Liver (tissue), 9 donors: ENCODE data around the gene PARD3. TPM values are rescaled to one million over a fixed set of nuclear protein-coding genes. Genes with fewer than 3 reads are reported as not detected.
A peak's percentile ranks its signal among the peaks of the same experiment; 100 is the strongest.

Experiments used
- DNase-seq: peaks from one replicate; pipeline ENCODE4 v3.0.0-alpha.2; 2017; ENCODE audit warnings: low spot score
- H3K27ac ChIP-seq, 2 donors: one replicate each; pipeline ENCODE4 v1.7.0; 2013; ENCODE audit warnings: inconsistent platforms in 2 of 2, low read length in 2 of 2, control low read depth in 1 of 2, low read depth in 1 of 2, mild to moderate bottlenecking in 1 of 2
- H3K27me3 ChIP-seq, 4 donors: one replicate each; pipeline versions ENCODE4 v1.6.1 to v1.7.0; 2013; ENCODE audit warnings: low read length in 3 of 4, inconsistent platforms in 1 of 4, mild to moderate bottlenecking in 1 of 4, moderate library complexity in 1 of 4; ENCODE audit not compliant: control insufficient read depth in 4 of 4, insufficient read depth in 4 of 4
- H3K36me3 ChIP-seq, 4 donors: one replicate each; pipeline versions ENCODE4 v1.6.1 to v1.7.0; 2013; ENCODE audit warnings: low read length in 3 of 4, mild to moderate bottlenecking in 3 of 4, low read depth in 1 of 4, moderate library complexity in 1 of 4; ENCODE audit not compliant: control insufficient read depth in 4 of 4, insufficient read depth in 3 of 4
- H3K4me1 ChIP-seq, 4 donors: one replicate each; pipeline versions ENCODE4 v1.6.1 to v1.7.0; 2013; ENCODE audit warnings: low read length in 3 of 4, mild to moderate bottlenecking in 3 of 4, moderate library complexity in 1 of 4; ENCODE audit not compliant: control insufficient read depth in 4 of 4, insufficient read depth in 4 of 4
- H3K4me3 ChIP-seq, 3 donors: one replicate each; pipeline versions ENCODE4 v1.6.1 to v1.7.0; 2013; ENCODE audit warnings: low read length in 3 of 3, control low read depth in 1 of 3, low read depth in 1 of 3, mild to moderate bottlenecking in 1 of 3
- H3K9ac ChIP-seq, 2 donors: one replicate each; pipeline ENCODE4 v1.7.0; 2013; ENCODE audit warnings: low read length in 2 of 2, mild to moderate bottlenecking in 2 of 2, moderate library complexity in 2 of 2, control low read depth in 1 of 2, low read depth in 1 of 2
- H3K9me3 ChIP-seq, 4 donors: one replicate each; pipeline versions ENCODE4 v1.6.1 to v1.7.0; 2013; ENCODE audit warnings: low read length in 3 of 4; ENCODE audit not compliant: control insufficient read depth in 4 of 4
- EGR1 ChIP-seq, 2 donors: IDR thresholded peaks; 2 replicates each; pipeline ENCODE4 v1.6.1; 2016 to 2018; ENCODE audit warnings: antibody characterized with exemption in 2 of 2, low read depth in 2 of 2
- FOXA1 ChIP-seq: IDR thresholded peaks from 2 replicates; pipeline ENCODE4 v1.6.1; 2016; ENCODE audit warnings: antibody characterized with exemption
- FOXA2 ChIP-seq: IDR thresholded peaks from 2 replicates; pipeline ENCODE4 v1.6.1; 2016; ENCODE audit warnings: antibody characterized with exemption
- GABPA ChIP-seq, 2 donors: IDR thresholded peaks in 1 of 2; conservative IDR thresholded peaks in 1 of 2; 2 replicates each; pipeline ENCODE4 v1.6.1; 2016; ENCODE audit warnings: antibody characterized with exemption in 2 of 2, mild to moderate bottlenecking in 1 of 2, moderate library complexity in 1 of 2
- HNF4A ChIP-seq, 2 donors: conservative IDR thresholded peaks; 2 replicates each; pipeline ENCODE4 v1.6.1; 2016; ENCODE audit warnings: antibody characterized with exemption in 2 of 2, mild to moderate bottlenecking in 2 of 2
- JUND ChIP-seq, 2 donors: IDR thresholded peaks; 2 replicates each; pipeline ENCODE4 v1.6.1; 2016; ENCODE audit warnings: antibody characterized with exemption in 2 of 2
- RXRA ChIP-seq, 2 donors: IDR thresholded peaks; 2 replicates each; pipeline ENCODE4 v1.6.1; 2017 to 2018; ENCODE audit warnings: antibody characterized with exemption in 2 of 2, mild to moderate bottlenecking in 1 of 2
- SP1 ChIP-seq: IDR thresholded peaks from 2 replicates; pipeline ENCODE4 v1.6.1; 2018; ENCODE audit warnings: antibody characterized with exemption, mild to moderate bottlenecking
- TAF1 ChIP-seq: conservative IDR thresholded peaks from 2 replicates; pipeline ENCODE4 v1.6.1; 2016; ENCODE audit warnings: antibody characterized with exemption, mild to moderate bottlenecking
- YY1 ChIP-seq: IDR thresholded peaks from 2 replicates; pipeline ENCODE4 v1.6.1; 2016; ENCODE audit warnings: antibody characterized with exemption, mild to moderate bottlenecking
- WGBS: extraction: QIAGEN DNeasy Blood & Tissue Kit; methylation state at CpG from one replicate; pipeline ENCODE4 v1.1.7; 2013; 5-methylcytosine and 5-hydroxymethylcytosine counted together
- polyA plus RNA-seq, 2 donors: library from polyadenylated mRNA; stranded (reverse) in 1 of 2; unstranded in 1 of 2; fragments of 200-250 nt in 1 of 2; fragments of >200 nt in 1 of 2; fragmentation: Nextera tagmentation in 1 of 2; extraction: Ambion mirVana in 1 of 2; gene quantifications; one replicate each; pipeline versions ENCODE4 v1.2.1 to v1.2.3, GENCODE V29; 2013 to 2015
- total RNA-seq, 2 donors: library from RNA; depleted of rRNA; stranded (reverse); fragments of >200 nt; gene quantifications; one replicate each; pipeline ENCODE4 v1.2.3, GENCODE V29; 2014
- TF ChIP-seq, protein P1 (sequence below): IDR thresholded peaks from 2 replicates; pipeline ENCODE4 v1.6.1; 2016; ENCODE audit warnings: antibody characterized with exemption
- TF ChIP-seq, protein P2 (sequence below): IDR thresholded peaks from 2 replicates; pipeline ENCODE4 v1.6.1; 2016; ENCODE audit warnings: antibody characterized with exemption
- donor health status: healthy.
- donor health status: healthy.
- donor health status: healthy.
- donor health status: healthy.
- donor health status: healthy.

PARD3 gene
- total and polyA plus RNA-seq, 4 donors = 12.3 to 43.8 (median 13.5) TPM

DNA sequence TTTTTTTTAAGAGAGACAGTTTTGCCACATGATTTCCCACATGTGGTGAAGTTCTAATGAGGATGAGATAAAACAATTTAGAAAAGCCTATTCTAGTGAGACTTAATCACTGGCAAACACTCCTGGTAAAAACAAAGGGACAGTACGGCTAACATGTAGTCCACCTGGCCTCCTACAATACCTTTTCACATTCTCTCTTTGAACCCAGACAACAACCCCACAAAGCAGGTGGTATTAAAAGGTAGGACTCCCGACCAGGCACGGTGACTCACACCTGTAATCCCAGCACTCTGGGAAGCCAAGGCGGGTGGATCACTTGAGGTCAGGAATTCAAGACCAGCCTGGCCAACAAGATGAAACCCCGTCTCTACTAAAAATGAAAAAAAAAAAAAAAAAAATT lies 12.4 kb downstream of the PARD3 start:
- WGBS = 84% methylated on average over 5 of the region's 5 CpGs
- peaks cover 0 to 2% (median 0%) of the 10 kb centered on the region in 4 donors for H3K36me3 ChIP-seq
- no peak for DNase-seq
- H3K4me3 ChIP-seq = no peak overlapping the region
- TF ChIP-seq HNF4A (conservative IDR thresholded peaks at IDR 0.05) (no peak), TAF1 (no peak), JUND (IDR thresholded peaks at IDR 0.05) (no peak), FOXA2 (no peak), EGR1 (IDR thresholded peaks at IDR 0.05; ENCODE audit: low read depth in 2 of 2) (no peak)
- TF ChIP-seq, protein P1, sequence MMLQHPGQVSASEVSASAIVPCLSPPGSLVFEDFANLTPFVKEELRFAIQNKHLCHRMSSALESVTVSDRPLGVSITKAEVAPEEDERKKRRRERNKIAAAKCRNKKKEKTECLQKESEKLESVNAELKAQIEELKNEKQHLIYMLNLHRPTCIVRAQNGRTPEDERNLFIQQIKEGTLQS = no peak
- H3K4me1 ChIP-seq = peaks cover 0 to 22% (median 9%) of the 10 kb centered on the region in 4 donors
- H3K27ac ChIP-seq = no peak overlapping the region
- no peak overlapping the region for H3K9ac ChIP-seq
- H3K9me3 ChIP-seq = no peaks in the 10 kb centered on the region
- no peaks in the 10 kb centered on the region for H3K27me3 ChIP-seq

DNA sequence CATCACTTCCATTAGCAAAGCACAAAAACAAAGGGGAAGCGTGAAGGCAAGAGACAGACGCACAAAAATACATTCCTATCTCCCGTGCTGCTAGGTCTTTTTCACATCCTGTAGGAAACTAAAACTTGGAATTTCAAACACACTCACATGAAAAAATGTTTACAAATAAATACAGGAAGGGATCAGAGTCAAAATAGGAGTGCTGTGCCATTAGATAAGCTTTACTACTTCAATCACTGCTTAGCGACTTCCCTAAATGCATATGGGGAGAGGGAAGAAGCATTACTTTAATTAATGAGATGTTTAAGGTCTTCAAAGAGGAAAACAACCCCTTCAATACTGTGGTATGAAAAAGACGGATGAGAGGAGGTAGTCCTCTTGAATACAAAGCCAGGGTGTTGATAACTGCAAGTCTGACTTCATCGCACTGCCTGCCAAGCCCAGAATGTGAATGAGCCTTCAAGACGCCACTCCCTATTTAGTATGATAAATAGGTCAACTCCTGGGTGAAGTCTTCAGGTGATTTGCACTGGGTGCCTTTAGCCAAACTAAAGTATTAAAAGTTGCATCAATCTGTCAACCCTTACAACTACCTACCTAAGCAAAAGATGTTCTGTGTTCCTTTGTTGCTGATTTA lies 13.9 kb downstream of the PARD3 start:
- Histone ChIP-seq H3K9ac (no peak overlapping the region), H3K4me3 (no peak overlapping the region), H3K36me3 (peaks cover 0 to 2% (median 0%) of the 10 kb centered on the region in 4 donors), H3K4me1 (peaks cover 0 to 22% (median 9%) of the 10 kb centered on the region in 4 donors), H3K9me3 (no peaks in the 10 kb centered on the region), H3K27me3 (no peaks in the 10 kb centered on the region), H3K27ac (peak overlapping the region in 1 of 2 donors; percentile 36)
- WGBS = 52% methylated on average over 7 of the region's 7 CpGs
- no peak for TF ChIP-seq YY1
- TF ChIP-seq, protein P1 = no peak
- no peak for DNase-seq

DNA sequence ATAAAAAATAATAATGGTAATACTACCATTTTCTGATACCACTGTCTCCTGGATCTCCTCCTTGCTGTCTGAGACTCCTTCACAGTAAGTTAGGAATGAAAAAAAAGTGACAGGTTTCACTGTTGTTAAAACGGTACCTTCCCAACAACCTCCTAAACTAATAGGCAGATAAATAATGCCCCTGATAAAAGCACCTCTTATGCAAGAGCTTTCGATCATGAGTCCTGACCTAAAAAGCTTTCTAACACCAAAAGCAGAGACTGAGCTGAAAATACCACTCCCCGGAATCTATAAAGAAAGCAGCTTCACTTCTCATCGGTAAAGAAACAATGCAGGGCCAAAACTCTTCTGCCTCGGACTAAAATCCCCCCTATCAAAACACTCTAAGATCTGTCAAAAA lies 14.5 kb downstream of the PARD3 start:
- H3K9ac ChIP-seq = no peak overlapping the region
- peak overlapping the region in 1 of 2 donors; percentile 36 for H3K27ac ChIP-seq
- 17% methylated on average over 5 of the region's 5 CpGs for WGBS
- no peak for TF ChIP-seq GABPA (IDR thresholded peaks at IDR 0.05 in 1 of 2, conservative IDR thresholded peaks at IDR 0.05 in 1 of 2)
- TF ChIP-seq, protein P2, sequence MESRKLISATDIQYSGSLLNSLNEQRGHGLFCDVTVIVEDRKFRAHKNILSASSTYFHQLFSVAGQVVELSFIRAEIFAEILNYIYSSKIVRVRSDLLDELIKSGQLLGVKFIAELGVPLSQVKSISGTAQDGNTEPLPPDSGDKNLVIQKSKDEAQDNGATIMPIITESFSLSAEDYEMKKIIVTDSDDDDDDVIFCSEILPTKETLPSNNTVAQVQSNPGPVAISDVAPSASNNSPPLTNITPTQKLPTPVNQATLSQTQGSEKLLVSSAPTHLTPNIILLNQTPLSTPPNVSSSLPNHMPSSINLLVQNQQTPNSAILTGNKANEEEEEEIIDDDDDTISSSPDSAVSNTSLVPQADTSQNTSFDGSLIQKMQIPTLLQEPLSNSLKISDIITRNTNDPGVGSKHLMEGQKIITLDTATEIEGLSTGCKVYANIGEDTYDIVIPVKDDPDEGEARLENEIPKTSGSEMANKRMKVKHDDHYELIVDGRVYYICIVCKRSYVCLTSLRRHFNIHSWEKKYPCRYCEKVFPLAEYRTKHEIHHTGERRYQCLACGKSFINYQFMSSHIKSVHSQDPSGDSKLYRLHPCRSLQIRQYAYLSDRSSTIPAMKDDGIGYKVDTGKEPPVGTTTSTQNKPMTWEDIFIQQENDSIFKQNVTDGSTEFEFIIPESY = peak; percentile 20
- H3K27me3 ChIP-seq = no peaks in the 10 kb centered on the region
- peaks cover 0 to 2% (median 0%) of the 10 kb centered on the region in 4 donors for H3K36me3 ChIP-seq
- H3K4me1 ChIP-seq = peaks cover 0 to 22% (median 9%) of the 10 kb centered on the region in 4 donors
- H3K4me3 ChIP-seq = no peak overlapping the region
- H3K9me3 ChIP-seq = no peaks in the 10 kb centered on the region
- no peak for DNase-seq

DNA sequence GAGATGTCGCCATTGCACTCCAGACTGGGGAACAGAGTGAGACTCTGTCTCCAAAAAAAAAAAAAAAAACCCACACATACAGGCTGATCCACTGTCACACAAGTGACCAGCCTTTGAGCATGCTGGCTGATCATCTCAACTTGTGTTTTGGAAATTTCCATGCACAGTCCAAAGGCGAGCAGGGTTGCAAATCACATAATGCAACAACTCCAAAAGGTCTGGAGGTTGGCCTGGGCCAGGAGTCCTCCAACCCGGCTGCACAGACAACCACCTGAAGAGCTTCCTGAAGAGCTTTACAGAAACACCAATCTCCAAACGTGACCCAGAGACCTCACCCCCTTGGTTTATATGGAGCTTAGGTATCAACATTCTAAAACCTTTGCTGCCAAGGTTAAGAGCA lies 16.4 kb downstream of the PARD3 start:
- no peak overlapping the region for H3K9ac ChIP-seq
- peaks cover 0 to 22% (median 9%) of the 10 kb centered on the region in 4 donors for H3K4me1 ChIP-seq
- H3K27me3 ChIP-seq = no peaks in the 10 kb centered on the region
- H3K36me3 ChIP-seq = peaks cover 0 to 2% (median 0%) of the 10 kb centered on the region in 4 donors
- no peaks in the 10 kb centered on the region for H3K9me3 ChIP-seq
- H3K27ac ChIP-seq = no peak overlapping the region
- no peak overlapping the region for H3K4me3 ChIP-seq
- DNase-seq = no peak
- TF ChIP-seq, protein P2 = no peak
- TF ChIP-seq GABPA (IDR thresholded peaks at IDR 0.05 in 1 of 2, conservative IDR thresholded peaks at IDR 0.05 in 1 of 2) (no peak), HNF4A (conservative IDR thresholded peaks at IDR 0.05) (peak; percentile 49 to 54), SP1 (peak; percentile 11), YY1 (no peak), FOXA1 (no peak), RXRA (IDR thresholded peaks at IDR 0.05) (no peak), EGR1 (IDR thresholded peaks at IDR 0.05; ENCODE audit: low read depth in 2 of 2) (no peak), TAF1 (no peak)
- 65% methylated on average over 4 of the region's 4 CpGs for WGBS
